HuH-7 (cell line): ENCODE data around the gene CADPS.
A peak's percentile ranks its signal among the peaks of the same experiment; 100 is the strongest.

ENCODE experiments used
- DNase-seq: peaks from one replicate; pipeline ENCODE4 v3.0.0; 2011; ENCODE audit warnings: low spot score

CADPS gene

DNA sequence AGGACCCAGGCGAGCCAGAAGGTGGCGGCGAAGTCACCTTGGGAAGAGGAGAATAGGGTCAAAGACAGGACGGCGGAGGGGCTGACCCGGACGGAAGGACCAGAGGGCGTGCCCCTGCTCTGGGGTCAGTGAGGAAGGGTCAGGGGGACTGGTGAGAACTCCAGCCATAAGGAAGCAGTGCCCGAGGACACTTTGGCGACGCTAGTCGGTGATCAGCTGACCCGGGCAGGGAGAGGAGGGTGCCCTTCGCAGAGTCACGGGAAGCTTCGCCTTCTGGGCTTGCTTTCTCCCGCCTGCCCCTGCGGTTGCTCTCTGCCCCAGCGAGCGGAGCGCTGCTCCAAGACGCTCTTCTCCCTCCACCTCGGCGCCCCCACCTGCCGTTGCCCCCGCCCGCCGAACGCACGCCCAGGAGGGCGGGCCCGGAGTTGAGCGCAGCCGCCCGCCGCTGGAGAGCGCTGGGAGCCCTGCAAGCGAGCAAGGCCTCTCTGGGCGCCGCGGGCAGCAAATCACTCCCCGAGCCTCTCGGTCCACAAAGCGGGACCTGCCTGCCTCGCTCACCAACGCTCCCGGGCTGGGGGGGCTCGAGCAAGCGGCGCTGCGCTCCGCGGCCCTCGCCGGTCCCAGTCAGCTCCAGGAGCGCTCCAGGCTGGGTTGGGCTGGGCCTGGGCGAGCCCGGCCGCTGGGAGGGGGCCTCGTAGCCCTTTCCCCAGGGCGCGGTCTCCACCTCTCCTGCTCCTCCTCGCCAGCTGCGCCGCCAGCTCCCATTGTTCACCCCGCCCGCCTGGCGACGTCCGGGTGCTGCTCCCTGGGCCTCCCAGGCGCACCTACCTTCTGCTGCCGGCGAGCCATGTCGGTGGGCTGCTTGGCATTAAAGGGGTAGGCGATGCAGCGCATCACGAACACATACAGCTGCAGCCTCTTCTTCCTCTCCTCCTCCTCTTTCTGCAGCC lies 1.2 kb downstream of the CADPS start:
- peak; percentile 35 for DNase-seq

GRCh38 chr3:62873451-62873760 lies 1.8 kb downstream of the CADPS start:
- no peak for DNase-seq

DNA sequence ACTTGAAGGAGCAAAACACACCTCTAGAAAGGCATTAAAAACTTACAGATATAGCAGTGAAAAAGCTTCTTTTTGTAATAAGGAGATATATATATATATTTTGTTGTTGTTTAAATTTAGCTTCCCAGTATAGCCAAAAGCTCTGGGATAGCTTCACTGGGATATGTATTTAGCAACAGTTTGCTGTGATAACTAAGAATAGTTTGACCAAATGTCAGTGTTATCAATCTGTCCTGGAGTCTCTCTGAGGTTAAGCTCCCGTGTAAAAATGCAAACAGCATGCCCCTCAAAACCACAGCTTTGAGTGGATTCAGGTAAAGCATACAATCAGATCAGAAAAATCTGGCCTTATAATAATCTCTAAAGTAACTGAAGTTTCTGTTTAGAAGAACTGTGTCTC lies 2.9 kb downstream of the CADPS start:
- DNase-seq = no peak

DNA sequence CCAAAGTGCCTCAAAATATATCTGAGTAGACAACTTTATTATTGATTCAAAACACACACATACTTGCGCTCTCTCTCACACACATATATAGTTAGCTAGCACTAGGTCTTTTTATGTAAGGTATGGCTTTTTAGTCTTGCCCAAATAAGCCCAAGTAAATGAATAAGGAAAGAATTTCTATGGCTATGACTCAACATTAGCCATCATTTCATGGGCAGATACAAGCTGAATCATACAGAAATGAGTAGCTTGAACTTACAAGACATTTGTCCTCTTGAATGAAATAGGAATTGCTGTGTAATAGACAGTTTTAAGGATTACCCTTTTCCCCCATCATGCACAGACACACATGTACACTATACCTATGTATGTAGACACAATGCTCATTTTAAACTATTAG lies 4.9 kb downstream of the CADPS start:
- no peak for DNase-seq

- DNase-seq = no peak
Measured at GRCh38 chr3:62863648-62864047, 11.6 kb downstream of the CADPS start.

- no peak for DNase-seq
Measured at GRCh38 chr3:62859203-62859791, 15.9 kb downstream of the CADPS start.

- DNase-seq = no peak
Measured at GRCh38 chr3:62845996-62846395, 29.2 kb downstream of the CADPS start.

DNA sequence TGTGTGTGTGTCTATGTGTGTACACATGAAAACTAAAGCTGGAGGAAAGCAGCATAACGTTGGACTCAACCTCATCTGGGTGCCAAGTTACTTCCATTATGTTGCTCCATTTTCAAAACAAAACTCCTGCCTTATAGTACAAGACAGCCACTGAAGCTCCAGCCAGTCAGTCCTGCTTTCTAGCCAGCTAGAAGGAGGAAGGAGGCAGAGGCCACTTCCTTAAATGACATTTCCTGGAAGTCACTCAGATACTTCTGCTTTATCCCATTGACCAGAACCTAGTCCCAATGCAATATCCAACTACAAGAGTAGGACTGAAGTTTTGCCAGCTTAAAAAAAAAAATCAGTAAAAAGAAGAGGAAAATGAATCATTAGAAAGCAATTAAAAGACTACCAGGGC lies 31.7 kb downstream of the CADPS start:
- no peak for DNase-seq

GRCh38 chr3:62839748-62840147 lies 35.5 kb downstream of the CADPS start:
- no peak for DNase-seq

GRCh38 chr3:62837145-62837787 lies 38.0 kb downstream of the CADPS start:
- no peak for DNase-seq

GRCh38 chr3:62835554-62836236 lies 39.5 kb downstream of the CADPS start:
- no peak for DNase-seq

GRCh38 chr3:62833538-62833937 lies 41.7 kb downstream of the CADPS start:
- no peak for DNase-seq

DNA sequence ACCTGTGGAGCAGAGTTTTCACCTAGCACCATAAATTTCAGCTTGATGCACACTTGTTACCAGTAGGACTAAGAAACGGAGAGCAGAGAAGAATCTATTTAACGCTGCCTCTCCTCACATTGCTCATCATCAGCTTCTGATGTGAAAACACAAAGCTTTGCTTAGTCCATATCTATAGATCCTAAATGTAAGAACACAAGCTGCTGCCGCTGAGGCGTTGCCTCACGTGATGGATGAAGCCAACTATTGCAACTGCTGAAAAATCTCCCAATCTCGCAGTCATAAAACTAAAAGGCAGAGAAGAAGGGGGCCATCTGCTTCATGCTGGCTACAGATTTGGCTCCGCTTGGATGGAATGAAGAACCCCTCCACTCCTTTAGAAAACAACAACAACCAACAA lies 42.7 kb downstream of the CADPS start:
- no peak for DNase-seq

DNA sequence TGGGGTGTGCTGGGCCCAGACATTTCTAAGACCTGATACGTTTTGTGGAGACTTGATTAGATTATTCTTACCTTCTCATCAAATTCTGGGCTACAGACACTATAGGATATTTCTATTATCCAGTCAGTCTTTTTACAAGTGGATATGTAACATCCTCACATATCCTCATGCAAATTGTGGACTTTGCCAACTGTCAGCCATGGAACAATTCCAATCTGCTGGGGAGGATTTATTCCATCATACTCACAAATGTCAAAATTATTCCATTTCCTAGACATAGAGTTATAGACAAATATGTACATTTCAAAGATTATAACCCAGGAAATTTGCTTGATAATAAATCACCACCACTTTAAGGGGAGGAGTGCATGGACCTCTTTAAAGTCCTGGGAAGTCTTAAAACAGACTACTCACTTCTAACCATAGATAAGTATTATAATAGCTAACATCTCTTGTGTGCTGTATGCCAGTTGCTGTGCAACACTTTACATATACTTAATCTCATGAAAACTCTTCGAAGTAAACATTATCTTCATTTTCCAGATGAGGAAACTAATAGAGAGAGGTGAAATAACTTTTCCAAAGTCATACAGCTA lies 44.4 kb downstream of the CADPS start:
- DNase-seq = no peak

- no peak for DNase-seq
Measured at GRCh38 chr3:62827550-62827949, 47.7 kb downstream of the CADPS start.

GRCh38 chr3:62824965-62825592 lies 50.1 kb downstream of the CADPS start:
- DNase-seq = no peak

DNA sequence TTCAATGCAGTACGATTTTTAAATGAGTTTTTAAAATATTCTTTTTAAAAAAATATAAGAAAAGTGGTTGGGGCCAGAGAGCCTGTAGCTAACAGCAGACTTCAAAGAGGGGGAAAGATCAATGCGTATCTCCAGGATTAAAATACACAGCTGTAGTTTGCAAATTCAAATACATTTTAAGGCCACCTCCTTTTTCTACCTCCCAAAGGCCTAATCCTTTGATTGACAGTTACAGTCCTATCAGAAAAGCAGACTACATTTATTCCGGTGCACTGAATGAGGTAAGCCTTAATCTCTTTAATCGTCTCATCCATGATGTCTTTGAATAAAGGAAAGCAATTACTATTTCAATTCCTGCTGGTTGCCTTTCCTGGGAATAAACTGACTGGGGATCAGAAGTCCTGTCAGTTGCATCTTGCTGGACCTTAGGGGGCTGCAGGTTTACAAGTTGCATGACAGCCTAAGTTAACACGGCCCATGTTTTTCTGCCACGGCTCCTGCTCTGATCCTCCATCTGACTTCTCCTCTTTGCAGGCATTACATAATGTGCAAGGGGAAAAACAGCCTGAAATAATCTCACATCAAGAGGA lies 51.7 kb downstream of the CADPS start:
- no peak for DNase-seq

GRCh38 chr3:62822905-62823304 lies 52.3 kb downstream of the CADPS start:
- no peak for DNase-seq

- DNase-seq = no peak
Measured at GRCh38 chr3:62818347-62818746, 56.9 kb downstream of the CADPS start.

DNA sequence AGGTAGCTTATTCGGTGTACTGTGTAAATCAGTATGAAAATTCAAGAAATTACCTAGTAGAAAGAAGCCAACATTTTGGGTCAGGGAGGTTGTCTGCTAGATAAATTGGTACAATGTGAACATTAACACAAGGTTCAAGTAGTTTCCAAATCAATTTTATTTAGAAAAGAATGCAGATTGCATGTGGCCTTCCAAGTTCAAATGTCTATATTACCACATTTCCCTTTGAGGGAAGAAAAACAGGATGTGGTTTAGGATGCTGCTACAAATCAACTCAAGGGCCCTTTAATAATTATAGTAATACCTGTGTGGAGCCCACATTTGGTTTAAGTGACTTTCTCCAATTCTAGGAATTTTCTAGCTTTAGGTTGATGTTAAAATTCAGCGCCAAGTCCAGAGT lies 57.5 kb downstream of the CADPS start:
- DNase-seq = no peak

GRCh38 chr3:62815981-62816380 lies 59.2 kb downstream of the CADPS start:
- no peak for DNase-seq
